CMK (cell line): ENCODE data around the gene HERC5.
"Not testable (repeated sequence)": the region's sequence is repeated elsewhere in the genome, so short reads cannot be mapped to it uniquely, and the experiment has no call there.

ENCODE experiments used
- DNase-seq: peaks from one replicate; pipeline ENCODE4 v3.0.0-alpha.2; 2010; ENCODE audit warnings: low read depth

Gene HERC5

DNA sequence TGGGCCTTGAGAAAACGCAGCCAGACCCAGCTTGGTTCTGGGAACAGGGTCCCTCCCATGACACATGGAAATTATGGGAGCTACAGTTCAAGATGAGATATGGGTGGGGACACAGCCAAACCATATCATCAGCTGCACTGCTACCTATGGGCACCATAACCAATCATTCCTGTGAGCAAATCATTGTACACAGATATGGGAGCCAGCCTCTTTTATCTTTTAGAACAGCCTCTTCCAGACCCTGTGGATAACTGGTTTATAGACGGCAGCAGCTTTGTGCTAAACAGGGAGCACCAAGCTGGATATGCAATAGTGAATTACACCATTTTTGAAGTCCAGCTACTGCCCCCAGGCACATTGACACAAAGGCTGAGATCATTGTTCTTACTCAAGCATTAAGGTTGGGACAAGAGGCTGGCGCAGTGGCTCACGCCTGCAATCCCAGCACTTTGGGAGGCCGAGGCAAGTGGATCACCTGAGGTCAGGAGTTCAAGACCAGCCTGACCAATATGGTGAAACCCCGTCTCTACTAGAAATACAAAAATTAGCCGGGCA is 8.6 kb upstream of the HERC5 start:
- not testable (repeated sequence) for DNase-seq

DNA sequence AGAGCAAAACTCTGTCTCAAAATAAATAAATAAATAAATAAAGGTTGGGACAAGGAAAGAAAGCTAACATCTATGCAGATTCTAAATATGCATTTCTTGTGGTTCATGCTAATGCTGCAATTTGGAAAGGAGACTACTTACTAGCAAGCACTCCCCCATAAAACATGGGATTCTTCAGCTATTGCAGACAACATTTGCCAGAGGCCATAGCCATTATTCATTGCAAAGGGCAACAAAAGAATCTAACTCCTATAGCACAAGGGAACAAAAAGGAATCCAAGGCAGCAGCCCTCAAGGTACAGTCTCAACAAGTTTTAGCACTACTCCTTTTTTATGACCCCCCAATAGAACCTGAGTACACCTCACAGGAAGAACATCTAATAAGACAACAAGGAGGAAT is 8.0 kb upstream of the HERC5 start:
- no peak for DNase-seq

DNA sequence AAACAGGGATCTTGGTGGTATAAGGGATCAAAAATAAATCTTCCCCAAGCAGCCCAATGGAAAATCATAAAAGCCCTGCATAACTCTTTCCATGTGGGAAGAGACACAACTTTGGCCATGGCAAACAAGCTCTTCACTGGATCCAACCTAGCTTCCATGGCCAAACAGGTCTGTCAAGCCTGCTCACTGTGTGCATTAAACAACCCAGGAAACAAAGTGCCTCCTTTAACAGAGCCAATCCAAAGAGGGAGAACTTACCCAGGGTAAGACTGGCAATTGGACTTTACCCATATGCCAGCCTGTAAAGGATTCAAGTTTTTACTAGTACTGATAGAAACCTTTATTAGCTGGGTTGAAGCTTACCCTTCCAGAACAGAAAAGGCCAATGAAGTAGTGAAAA is 7.6 kb upstream of the HERC5 start:
- DNase-seq: no peak

DNA sequence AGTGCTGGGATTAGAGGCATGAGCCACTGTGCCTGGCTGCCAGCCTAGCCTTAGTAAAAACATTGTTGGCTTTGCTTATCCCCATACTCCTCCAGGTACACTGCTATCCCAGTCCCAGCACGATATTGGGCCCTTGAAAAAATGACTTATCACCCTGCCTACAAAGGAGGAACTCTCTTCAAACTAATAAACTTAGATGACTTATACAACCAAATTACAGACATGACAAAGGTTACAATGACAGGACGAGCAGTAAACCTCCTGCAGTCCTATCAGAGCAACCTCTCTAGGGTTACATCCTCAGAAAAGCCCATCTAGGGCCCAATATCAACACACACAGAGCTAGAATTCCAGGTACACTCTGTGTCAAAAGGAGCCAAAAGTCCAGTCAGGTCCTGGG is 5.7 kb upstream of the HERC5 start:
- DNase-seq: no peak

DNA sequence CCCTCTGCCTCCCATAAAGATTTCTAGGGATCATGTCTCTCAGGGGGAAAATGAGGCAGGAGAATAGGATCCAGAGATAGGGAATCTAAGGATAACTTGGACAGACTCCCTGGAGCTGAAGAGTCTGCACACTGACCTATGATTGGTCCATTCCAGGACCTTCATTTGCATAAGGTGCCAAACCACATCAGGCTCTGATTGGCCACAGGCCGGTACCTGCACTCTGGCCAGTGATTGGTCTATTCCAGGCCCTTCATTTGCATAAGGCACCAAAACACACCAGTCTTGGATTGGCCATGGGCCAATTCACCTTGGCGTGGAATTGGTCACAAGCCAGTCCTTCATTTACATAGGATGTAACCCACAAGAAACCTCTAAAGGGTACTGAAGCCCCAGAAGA is 4.0 kb upstream of the HERC5 start:
- DNase-seq: no peak

DNA sequence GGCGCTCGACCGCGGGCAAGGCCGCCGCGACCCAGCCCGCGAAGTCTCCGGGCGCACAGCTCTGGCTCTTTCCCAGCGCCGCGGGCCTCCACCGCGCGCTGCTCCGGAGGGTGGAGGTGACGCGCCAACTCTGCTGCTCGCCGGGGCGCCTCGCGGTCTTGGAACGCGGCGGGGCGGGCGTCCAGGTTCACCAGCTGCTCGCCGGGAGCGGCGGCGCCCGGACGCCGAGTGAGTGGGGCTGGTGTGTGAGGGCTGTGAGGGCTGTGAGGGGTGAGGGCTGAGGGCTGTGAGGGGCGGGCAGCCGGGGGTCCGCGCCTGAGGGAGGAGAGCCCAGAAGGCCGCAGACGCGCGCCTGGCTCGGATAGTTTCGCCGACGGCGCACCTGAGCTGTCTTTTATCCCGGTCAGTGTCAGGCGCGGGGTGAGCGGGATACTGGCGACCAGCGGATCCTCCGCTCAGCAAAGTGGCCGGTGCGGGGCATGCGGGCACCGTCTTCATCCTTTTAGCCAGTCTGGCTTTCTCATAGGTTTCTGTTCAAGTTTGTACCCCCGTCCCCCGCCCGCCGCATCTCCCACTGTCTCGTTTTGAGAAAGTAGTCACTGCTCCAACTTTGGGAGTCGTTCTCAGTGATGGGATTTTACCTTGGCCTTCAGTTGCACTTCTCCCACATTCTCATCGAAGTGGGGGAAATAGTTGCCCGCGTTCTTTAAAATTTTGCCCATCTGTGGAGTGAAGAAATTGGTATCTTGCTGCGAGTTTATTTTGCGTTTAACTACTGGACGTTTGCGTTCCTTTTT is 586 bp downstream of the HERC5 start:
- no peak for DNase-seq

DNA sequence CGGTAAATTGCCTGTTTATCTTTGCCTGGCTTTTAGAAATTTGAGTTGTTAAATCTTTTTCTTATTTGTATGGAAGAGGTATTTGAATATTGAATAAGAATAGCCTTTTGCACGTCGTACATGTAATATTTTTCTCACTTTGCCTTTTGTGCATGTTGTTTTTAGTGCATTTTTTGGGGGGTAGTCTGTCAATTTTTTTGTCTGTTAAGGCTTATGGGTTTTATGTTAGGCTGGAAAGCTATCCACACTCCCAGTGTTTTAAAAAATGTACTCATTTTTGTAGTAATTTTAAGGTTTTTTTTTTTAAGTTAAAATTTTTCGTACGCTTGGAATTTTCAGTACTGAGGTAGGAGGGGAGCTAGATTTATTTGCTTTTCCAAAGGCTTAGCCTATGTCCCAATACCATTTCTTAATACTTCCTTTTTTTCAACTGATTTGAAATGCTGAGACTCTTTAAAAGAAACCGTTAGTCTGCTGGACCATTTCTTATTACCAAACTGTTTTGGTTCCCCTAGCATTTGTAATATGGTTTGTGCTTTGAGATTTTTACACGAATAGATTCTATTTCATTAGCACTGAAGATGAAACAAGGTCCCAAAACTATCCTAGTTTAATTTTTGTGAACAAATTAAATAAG is 1.3 kb downstream of the HERC5 start:
- DNase-seq: no peak

DNA sequence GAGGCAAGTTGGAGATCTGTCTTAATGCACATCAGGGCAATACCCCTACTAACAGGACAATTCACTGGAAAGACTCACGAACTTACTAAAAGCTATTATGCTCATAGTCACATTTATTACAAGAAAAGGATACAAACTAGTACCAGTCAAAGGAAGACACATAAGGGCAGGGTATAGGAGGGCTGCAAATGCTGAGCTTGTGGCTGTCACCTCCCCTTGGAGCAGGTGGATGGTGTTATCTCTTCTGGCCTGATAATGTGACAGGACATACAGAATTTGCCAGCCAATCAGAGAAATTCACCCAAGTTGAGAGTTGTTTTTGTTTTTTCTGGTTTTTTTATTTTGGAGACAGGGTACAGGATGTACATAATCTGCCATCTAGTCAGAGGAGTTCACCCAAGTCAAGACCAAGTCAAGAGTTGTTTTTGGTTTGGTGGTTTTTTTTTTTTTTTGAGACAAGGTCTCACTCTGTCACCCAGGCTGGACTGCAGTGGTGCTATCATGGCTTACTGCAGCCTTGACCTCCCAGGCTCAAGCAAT is 8.8 kb downstream of the HERC5 start:
- no peak for DNase-seq

DNA sequence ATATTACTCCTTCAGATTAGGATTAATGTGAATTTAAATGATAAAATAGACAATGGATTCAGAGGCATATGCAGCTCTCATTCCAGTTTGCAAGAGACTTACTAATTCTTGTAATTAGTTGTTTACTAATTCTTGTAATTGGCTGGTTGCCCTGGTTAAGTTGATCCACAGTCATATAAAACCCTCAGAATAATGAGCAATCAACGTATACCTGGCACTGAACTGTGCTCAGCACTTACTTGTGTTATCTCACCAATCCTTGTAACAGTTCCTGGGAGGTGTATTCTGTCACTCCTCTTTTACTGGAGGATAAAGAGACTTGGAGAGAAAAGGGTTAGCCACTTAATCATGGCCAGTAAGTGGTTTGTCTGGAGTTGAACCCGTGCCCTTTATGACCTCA is 10.5 kb downstream of the HERC5 start:
- DNase-seq: no peak

DNA sequence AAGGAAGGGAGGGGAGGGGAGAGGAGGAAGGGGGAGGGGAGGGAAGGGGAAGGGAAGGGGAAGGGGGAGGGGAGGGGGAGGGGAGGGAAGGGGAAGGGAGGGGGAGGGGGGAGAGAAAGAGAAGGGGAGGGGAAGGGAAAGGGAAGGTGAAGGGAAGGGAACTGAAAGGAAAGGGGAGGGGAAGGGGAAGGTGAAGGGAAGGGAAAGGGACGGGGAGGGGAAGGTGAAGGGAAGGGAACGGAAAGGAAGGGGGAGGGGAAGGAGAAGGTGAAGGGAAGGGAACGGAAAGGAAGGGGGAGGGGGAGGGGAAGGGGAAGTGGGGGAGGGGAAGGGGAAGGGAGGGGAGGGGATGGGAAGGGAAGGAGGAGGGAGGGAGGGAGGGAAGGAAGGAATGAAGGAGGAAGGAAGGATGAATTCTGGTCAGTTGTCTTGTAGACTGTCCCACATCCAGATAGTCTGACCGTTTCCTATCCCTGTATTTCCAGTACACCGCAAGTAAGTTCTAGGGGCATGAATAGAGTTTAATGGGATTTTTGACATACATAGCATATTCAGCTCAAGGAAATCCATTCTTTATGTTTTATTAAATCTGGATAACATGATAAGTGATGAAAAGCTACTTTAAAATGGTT is 20.4 kb downstream of the HERC5 start:
- DNase-seq: peak; percentile 12

DNA sequence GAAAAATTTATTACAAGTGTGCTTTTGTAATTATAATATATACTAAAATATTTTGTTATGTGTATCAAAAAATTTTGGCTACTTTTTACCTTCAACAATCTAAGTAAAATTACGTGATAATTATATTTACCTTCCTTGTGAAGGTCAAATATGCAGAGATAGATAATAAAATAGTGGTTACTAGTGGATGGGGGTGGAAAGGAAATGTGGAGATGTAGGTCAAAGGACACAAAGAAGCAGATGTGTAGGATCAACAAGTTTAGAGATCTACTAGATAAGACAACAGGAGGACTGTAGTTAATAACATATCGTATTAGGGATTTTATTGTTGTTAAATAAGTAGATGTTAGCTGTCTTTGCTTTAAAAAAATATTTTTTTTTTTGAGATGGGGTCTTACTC is 21.3 kb downstream of the HERC5 start:
- no peak for DNase-seq

DNA sequence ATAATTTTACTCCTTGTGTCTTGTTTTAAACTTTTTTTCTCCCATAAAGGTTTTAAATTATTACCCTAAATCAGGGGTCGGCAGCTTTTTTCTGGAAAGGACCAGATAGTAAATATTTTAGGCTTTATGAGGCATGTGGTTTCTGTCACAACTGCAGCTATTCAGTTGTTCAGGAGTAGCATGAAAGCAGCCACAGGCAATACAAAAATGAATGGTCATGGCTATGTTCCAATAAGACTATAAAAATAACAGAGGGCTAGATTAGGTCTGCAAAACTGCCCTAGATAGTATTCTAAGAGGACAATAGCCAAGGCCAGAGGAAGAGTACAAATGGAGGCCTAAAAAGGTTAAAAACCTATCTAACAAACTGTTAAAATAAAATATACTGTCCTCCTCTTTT is 24.6 kb downstream of the HERC5 start:
- no peak for DNase-seq

DNA sequence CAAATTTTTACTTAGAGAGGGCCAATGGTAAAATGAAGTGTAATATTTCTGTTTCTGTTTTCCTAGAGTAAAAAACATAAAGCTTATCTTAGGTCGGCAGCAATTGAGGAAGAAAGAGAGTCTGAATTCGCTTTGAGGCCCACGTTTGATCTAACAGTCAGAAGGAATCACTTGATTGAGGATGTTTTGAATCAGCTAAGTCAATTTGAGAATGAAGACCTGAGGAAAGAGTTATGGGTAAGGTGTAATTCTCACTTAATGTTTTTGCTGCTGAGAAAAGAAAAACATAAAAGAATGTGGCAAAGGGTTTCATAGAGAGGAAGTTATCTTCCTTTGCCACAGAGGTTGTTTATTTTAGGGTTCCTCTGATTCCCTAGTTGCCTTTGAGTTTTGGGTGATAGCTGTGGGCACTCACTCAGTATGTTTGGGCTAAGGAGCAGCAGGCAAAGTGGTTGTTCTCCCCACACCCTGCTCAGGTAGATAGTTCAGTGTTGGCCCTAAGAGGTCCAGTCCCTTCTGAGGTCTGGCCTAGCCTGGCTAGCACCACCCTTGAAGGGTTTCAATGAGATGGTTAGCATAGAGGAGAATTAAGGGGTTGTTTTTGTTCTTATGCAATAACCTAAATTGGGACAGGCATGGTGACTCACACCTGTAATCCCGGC is 32.3 kb downstream of the HERC5 start:
- no peak for DNase-seq

DNA sequence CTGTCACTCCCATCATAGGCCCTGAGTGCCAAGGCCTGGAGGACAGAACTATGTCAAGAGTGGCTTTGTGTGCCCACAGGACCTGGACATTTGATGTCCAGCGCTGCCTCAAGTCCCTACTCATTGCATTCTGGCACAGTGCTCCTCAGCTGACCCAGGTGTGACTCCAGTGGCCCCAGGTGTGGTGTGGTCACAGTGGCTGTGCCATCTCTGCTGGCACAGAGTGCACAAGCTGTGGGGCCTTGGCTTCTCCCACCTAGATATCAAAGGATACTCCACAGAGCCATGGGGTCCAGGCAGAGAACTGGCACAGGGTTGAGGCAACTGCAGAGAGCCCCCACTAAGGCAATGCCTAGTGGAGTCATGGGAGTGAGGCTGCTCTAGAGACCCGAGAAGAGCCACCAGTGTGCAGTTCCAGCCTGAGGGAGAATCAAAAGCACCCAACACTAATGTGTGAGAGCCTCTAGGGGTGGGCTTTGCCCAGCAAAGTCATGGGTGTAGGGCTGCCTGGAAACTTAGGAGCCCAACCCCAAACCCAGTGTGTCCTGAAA is 41.0 kb downstream of the HERC5 start:
- no peak for DNase-seq

DNA sequence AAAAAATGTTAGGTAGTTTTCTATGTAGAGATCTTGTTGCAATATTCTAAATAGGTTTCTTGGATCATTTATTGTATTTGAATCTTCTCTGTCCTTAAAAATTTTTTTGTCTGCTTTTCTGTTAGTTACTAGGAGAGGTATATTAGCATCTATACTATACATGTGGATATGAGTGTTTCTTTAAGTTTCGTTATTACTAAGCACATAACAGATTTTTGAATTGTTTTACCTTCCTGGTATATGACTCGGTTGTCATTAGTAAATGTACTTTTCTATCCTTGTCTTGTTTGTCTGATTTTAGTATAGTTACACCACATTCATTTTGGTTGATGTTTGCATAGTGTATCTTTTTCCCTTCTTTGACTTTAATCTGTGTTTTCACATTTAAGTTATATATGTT is 46.4 kb downstream of the HERC5 start:
- no peak for DNase-seq

DNA sequence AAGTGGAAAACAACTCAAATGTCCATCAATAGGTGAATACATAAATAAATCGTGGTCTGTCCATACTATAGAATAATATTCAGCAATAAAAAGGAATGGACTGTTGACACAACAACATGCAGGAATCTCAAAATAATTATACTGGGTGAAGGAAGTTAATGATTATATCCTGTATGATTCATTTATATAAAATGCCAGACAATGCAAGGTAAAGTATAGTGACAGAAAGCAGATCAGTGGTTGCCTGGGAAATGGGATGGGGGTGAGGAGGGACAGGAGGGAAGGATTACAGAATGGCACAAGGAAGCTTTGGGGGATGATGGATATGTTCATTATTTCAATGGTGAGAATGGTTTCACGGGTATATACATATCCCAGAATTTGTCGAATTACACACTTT is 54.3 kb downstream of the HERC5 start:
- no peak for DNase-seq

DNA sequence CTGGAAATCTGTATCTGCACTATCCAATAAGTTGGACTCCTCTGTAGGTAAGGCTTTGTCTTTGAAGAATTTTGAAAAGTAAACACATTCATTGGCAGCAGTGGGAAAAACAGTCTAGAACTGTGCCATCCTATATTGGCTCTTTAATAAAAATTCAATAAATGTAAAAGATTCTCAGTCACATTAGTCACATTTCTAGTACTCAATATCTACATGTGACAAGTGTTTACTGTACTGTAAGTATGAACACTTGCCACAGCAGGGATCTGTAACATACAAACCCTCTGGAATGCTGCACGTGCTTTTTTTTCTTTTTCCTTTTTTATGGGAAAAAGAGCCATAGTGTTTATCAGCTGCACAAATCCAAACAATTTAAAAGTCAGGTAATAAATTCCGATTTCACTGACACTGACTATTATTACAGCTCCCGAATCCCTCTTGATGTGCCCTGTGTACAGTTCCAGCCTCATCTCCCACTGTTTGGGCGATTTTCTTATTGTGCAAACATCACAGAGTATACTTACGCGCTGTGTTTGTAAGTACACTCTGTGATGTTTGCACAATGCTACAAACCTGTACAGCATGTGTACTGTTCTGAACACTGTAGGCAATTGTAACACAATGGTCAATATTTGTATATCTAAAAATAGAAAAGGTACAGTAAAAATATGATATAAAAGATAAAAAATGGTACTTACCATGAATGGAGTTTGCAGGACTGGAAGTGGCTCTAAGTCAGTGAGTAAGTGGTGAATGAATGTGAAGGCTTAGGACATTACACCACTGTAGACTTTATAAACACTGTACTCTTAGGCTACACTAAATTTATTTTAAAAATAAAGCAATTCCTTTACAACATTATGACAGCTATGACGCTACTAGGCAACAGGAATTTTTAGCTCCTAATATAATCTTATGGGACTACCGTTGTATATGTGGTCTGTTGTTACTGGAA is 57.9 kb downstream of the HERC5 start:
- DNase-seq: no peak

DNA sequence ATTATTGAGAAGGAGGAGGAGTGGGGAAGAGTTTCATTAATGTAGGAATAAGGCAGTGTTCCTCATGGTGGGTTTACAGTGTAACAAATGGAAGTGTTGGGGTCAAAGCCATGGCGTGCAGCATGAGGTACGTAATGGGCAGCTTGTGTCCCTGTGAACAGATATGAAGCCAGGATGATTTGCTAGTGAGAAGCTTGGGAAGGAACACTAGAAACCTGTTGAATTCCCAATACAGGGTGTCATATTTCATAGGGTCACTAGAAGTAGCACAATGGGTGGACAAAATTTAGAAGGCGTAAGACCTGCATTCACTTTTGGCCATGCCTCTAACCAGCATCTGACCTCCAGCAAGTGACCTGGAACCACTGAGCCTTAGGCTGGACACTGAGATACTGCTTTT is 59.8 kb downstream of the HERC5 start:
- DNase-seq: no peak

DNA sequence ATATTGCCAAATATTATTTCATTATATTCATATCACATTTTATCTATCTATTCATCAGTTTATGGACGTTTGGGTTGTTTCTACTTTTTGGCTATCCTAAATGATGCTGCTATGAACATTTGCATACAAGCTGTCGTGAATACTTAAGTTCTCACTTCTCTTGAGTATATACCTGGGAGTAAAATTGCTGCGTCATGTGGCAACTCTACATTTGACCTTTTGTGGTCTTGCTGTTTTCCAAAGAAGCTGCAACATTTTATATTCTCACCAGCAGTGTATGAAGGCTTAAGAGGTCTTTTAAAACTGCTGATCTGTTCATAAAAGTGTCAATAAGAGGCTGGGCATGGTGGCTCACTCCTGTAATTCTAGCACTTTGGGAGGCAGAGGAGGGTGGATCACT is 60.9 kb downstream of the HERC5 start:
- DNase-seq: no peak

DNA sequence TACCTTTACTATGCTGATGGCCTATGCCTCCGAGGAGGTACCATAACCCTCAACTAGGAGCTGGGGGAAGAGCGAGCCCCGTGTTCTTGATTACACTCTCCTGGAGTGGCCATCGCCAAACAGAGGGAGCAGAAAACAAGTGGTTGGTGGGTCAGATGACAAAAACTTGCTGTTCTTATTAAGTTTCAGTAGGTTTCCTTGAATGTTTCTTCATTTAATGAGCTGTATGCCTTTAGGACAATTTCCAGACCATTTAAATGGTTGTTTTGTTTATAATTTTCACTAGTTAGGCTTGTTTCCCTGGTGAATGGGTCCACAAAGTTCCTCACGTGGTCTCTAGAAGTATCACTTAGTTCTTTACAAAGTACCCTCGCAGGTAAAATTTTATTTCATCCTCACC is 62.0 kb downstream of the HERC5 start:
- DNase-seq: no peak
